IMR-90 (cell line): Measurements from ENCODE around the gene NKAIN2. TPM values are rescaled to one million over a fixed set of nuclear protein-coding genes. Genes with fewer than 3 reads are reported as not detected.

Experiments used
- ATAC-seq: fragments of 200-7000 bp; cut with Tn5 transposase; 2 replicates; pipeline ENCODE4 v1.9.1; 2020; ENCODE audit warnings: low read depth, mild to moderate bottlenecking, moderate library complexity
- BruUV-seq: library from RNA; stranded (reverse); fragments of 400-500 nt; replicated peaks from 2 replicates; lab custom pipeline; 2021; lab: Mats Ljungman, UMichigan
- CTCF ChIA-PET: fragments of 300-600 bp; formaldehyde crosslinking; extraction: SDS; loops from one replicate; lab custom pipeline; 2021; ENCODE audit warnings: antibody characterized with exemption; lab: Yijun Ruan, JAX
- POLR2A ChIA-PET: fragments of 300-600 bp; sonication (Branson Sonifier 250); formaldehyde crosslinking; loops from one replicate; lab custom pipeline; 2022; ENCODE audit warnings: antibody characterized with exemption; ENCODE audit not compliant: unreplicated experiment; lab: Charles Lee
- DNase-seq: peaks from one replicate; pipeline ENCODE4 v3.0.0; 2013
- H2AFZ ChIP-seq: replicated peaks from 2 replicates; pipeline ENCODE3; 2013; ENCODE audit warnings: low read length, mild to moderate bottlenecking; ENCODE audit not compliant: poor library complexity
- H2AK5ac ChIP-seq: 2 replicates; pipeline ENCODE4 v1.6.1; 2013; ENCODE audit warnings: low read depth, low read length, inconsistent platforms
- H2AK9ac ChIP-seq: replicated peaks from 2 replicates; pipeline ENCODE3; 2013; ENCODE audit warnings: mild to moderate bottlenecking, low read depth, low read length, moderate library complexity; ENCODE audit not compliant: poor library complexity
- H2BK120ac ChIP-seq: 2 replicates; pipeline ENCODE4 v1.6.1; 2013; ENCODE audit warnings: low read depth, low read length, inconsistent platforms
- H2BK15ac ChIP-seq: 3 replicates; pipeline ENCODE4 v1.6.1; 2013; ENCODE audit warnings: low read depth, low read length, inconsistent platforms
- H2BK20ac ChIP-seq: 2 replicates; pipeline ENCODE4 v1.6.1; 2013; ENCODE audit warnings: low read depth, mild to moderate bottlenecking, inconsistent platforms, low read length, moderate library complexity
- H2BK5ac ChIP-seq: 2 replicates; pipeline ENCODE4 v1.6.1; 2013; ENCODE audit warnings: mild to moderate bottlenecking, low read depth, low read length, inconsistent platforms; ENCODE audit not compliant: poor library complexity, severe bottlenecking
- H3K14ac ChIP-seq: replicated peaks from 2 replicates; pipeline ENCODE4 v1.6.1; 2013; ENCODE audit warnings: low read depth, low read length, inconsistent platforms
- H3K18ac ChIP-seq: 2 replicates; pipeline ENCODE4 v1.6.1; 2013; ENCODE audit warnings: low read depth, low read length, control low read depth
- H3K23ac ChIP-seq: 2 replicates; pipeline ENCODE4 v1.6.1; 2013; ENCODE audit warnings: low read depth, low read length, inconsistent platforms
- H3K27ac ChIP-seq: 2 replicates; pipeline ENCODE4 v1.5.1; 2013; ENCODE audit warnings: mild to moderate bottlenecking, control low read depth, low read length; ENCODE audit not compliant: insufficient read depth
- H3K27me3 ChIP-seq: 2 replicates; pipeline ENCODE4 v1.6.1; 2013; ENCODE audit warnings: low read length; ENCODE audit not compliant: control insufficient read depth, insufficient read depth
- H3K36me3 ChIP-seq: 2 replicates; pipeline ENCODE4 v1.6.1; 2013; ENCODE audit warnings: low read length, mixed read lengths; ENCODE audit not compliant: control insufficient read depth, insufficient read depth
- H3K4ac ChIP-seq: 2 replicates; pipeline ENCODE4 v1.6.1; 2013; ENCODE audit warnings: low read depth, low read length, inconsistent platforms
- H3K4me1 ChIP-seq: 2 replicates; pipeline ENCODE4 v1.6.1; 2013; ENCODE audit warnings: low read length, mixed read lengths; ENCODE audit not compliant: control insufficient read depth, insufficient read depth
- H3K4me2 ChIP-seq: 2 replicates; pipeline ENCODE4 v1.6.1; 2013; ENCODE audit warnings: low read depth, mild to moderate bottlenecking, control low read depth, low read length, moderate library complexity
- H3K4me3 ChIP-seq: 2 replicates; pipeline ENCODE4 v1.5.1; 2013; ENCODE audit warnings: low read depth, mild to moderate bottlenecking, control low read depth, low read length, moderate library complexity; ENCODE audit not compliant: insufficient read depth
- H3K56ac ChIP-seq: 2 replicates; pipeline ENCODE4 v1.6.1; 2013; ENCODE audit warnings: low read length, inconsistent platforms; ENCODE audit not compliant: insufficient read depth; ENCODE audit errors: extremely low read depth
- H3K79me1 ChIP-seq, 2 experiments: 2 replicates each; pipeline ENCODE4 v1.6.1; 2013; ENCODE audit warnings: low read length in 2 of 2, inconsistent platforms in 1 of 2, low read depth in 1 of 2
- H3K9ac ChIP-seq: 2 replicates; pipeline ENCODE4 v1.6.1; 2013; ENCODE audit warnings: low read depth, low read length, control low read depth
- H3K9me1 ChIP-seq: 2 replicates; pipeline ENCODE4 v1.6.1; 2013; ENCODE audit warnings: low read length, inconsistent platforms; ENCODE audit not compliant: insufficient read depth
- H3K9me3 ChIP-seq: 2 replicates; pipeline ENCODE4 v1.6.1; 2013; ENCODE audit warnings: low read length; ENCODE audit not compliant: control insufficient read depth, insufficient read depth
- H4K20me1 ChIP-seq: 2 replicates; pipeline ENCODE4 v1.6.1; 2013; ENCODE audit warnings: low read length, inconsistent platforms; ENCODE audit not compliant: insufficient read depth
- H4K5ac ChIP-seq: 2 replicates; pipeline ENCODE4 v1.6.1; 2013; ENCODE audit warnings: mild to moderate bottlenecking, low read depth, low read length, control low read depth
- H4K8ac ChIP-seq, 2 experiments: 2 replicates each; pipeline ENCODE4 v1.6.1; 2013; ENCODE audit warnings: low read depth in 2 of 2, low read length in 2 of 2, control low read depth in 1 of 2, inconsistent platforms in 1 of 2
- H4K91ac ChIP-seq: 2 replicates; pipeline ENCODE4 v1.6.1; 2013; ENCODE audit warnings: low read depth, low read length, inconsistent platforms; ENCODE audit not compliant: insufficient read depth
- BHLHE40 ChIP-seq: fragments of 150-350 bp; IDR thresholded peaks from 2 replicates; pipeline ENCODE4 v1.6.1; 2016; ENCODE audit warnings: mild to moderate bottlenecking, low read depth, low read length
- CEBPB ChIP-seq: IDR thresholded peaks from 2 replicates; pipeline ENCODE4 v1.6.1; 2012; ENCODE audit warnings: low read depth, low read length, improper control_type of control experiment
- CHD1 ChIP-seq: IDR thresholded peaks from 2 replicates; pipeline ENCODE4 v1.6.1; 2012; ENCODE audit warnings: low read depth, low read length, improper control_type of control experiment
- MAFK ChIP-seq: IDR thresholded peaks from 2 replicates; pipeline ENCODE4 v1.6.1; 2012; ENCODE audit warnings: low read depth, low read length, improper control_type of control experiment
- MAZ ChIP-seq: IDR thresholded peaks from 2 replicates; pipeline ENCODE4 v1.6.1; 2012; ENCODE audit warnings: low read depth, mild to moderate bottlenecking, low read length, improper control_type of control experiment, moderate library complexity, borderline replicate concordance
- MXI1 ChIP-seq: IDR thresholded peaks from 2 replicates; pipeline ENCODE4 v1.6.1; 2012; ENCODE audit warnings: low read depth, mild to moderate bottlenecking, low read length, moderate library complexity, borderline replicate concordance
- NFE2L2 ChIP-seq: fragments of 150-350 bp; IDR thresholded peaks from 2 replicates; pipeline ENCODE4 v1.6.1; 2016; ENCODE audit warnings: low read depth, mild to moderate bottlenecking, low read length
- RAD21 ChIP-seq: IDR thresholded peaks from 2 replicates; pipeline ENCODE4 v1.6.1; 2012; ENCODE audit warnings: low read length, improper control_type of control experiment
- RCOR1 ChIP-seq: IDR thresholded peaks from 2 replicates; pipeline ENCODE4 v1.6.1; 2012; ENCODE audit warnings: mild to moderate bottlenecking, low read length, improper control_type of control experiment; ENCODE audit not compliant: insufficient replicate concordance
- RFX5 ChIP-seq: IDR thresholded peaks from 2 replicates; pipeline ENCODE4 v1.8.0; 2012; ENCODE audit warnings: low read depth, mild to moderate bottlenecking, low read length, moderate library complexity
- WGBS, 2 experiments: methylation state at CpG; one replicate each; pipeline versions ENCODE4 v1.1.5 to v1.1.7; 2013; ENCODE audit warnings: missing lambda C conversion rate in 2 of 2; ENCODE audit not compliant: insufficient read length in 1 of 2; ENCODE audit errors: extremely low coverage in 2 of 2; 5-methylcytosine and 5-hydroxymethylcytosine counted together
- dilution Hi-C: fragments of 300-500 bp; cut with HindIII; formaldehyde crosslinking; loops from one replicate; pipeline ENCODE4 v1.14.3; 2018; ENCODE audit warnings: low sequenced_read_pairs; ENCODE audit not compliant: unreplicated experiment
- in situ Hi-C: fragments of 300-500 bp; cut with MboI; formaldehyde crosslinking; loops from 3 replicates; pipeline ENCODE4 v1.14.3; 2019; ENCODE audit warnings: low sequenced_read_pairs, inconsistent platforms, mixed read lengths
- intact Hi-C: fragments of 100-400 bp; cut with micrococcal nuclease; formaldehyde crosslinking; loops from 2 replicates; pipeline ENCODE4 v1.10.0; 2022
- polyA plus RNA-seq, 3 experiments: library from polyadenylated mRNA; depleted of rRNA; stranded (reverse); fragments of >200 nt; gene quantifications; 2 replicates each; pipeline ENCODE4 v1.2.3, GENCODE V29; 2012; ENCODE audit warnings: low replicate concordance in 1 of 3
- total RNA-seq: library from RNA; depleted of rRNA; stranded (reverse); fragments of >200 nt; gene quantifications from 2 replicates; pipeline ENCODE4 v1.2.3, GENCODE V29; 2012
- TF ChIP-seq, protein P1 (sequence below): conservative IDR thresholded peaks from 2 replicates; pipeline ENCODE4 v1.5.1; 2012; ENCODE audit warnings: mild to moderate bottlenecking, low read depth, low read length, improper control_type of control experiment

Gene NKAIN2
- total and polyA plus RNA-seq, 2 of the 4 experiments (the other 2 are of a cell fraction): not detected

DNA sequence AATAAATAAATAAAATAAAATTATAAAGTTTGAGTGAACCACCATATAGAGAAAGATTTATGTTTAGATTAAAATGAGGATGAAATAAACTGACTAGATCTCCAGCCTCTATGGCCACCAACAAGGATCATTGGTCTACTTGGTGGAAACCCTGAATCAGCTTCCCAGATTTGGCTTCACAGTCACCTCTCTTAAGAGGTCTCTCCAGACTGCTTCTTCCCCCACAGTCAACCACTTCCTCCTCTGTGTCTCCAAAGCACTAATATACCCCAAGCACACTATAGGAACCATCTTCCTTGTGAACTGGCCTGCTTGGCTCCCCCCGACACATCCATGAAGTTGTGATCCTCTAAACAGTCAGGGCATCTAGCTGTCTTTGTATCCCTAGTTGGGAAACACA, 629.0 kb downstream of the NKAIN2 start:
- dilution Hi-C loops: no loop called here
- intact Hi-C loops: no loop called here
- ChIA-PET POLR2A (no interaction called here), CTCF (no interaction called here)
- no peak overlapping the region for H3K4ac ChIP-seq
- no peak overlapping the region for H3K56ac ChIP-seq
- no peaks in the 10 kb centered on the region for H4K20me1 ChIP-seq
- H2AFZ ChIP-seq: no peak overlapping the region
- H3K9me1 ChIP-seq: no peaks in the 10 kb centered on the region
- WGBS, 2 experiments: no CpG with 5 or more reads among the region's 1 CpG
- H3K4me2 ChIP-seq: no peak overlapping the region
- no peak overlapping the region for H2AK9ac ChIP-seq
- no peaks in the 10 kb centered on the region; the same call in 1 of the 2 replicates for H3K9me3 ChIP-seq
- H2BK120ac ChIP-seq: no peak overlapping the region
- no peaks in the 10 kb centered on the region for H3K27me3 ChIP-seq
- no peak overlapping the region for H3K23ac ChIP-seq
- no peak overlapping the region for H2BK15ac ChIP-seq
- no peak overlapping the region for H4K8ac ChIP-seq
- no peak overlapping the region for H3K4me3 ChIP-seq
- H3K36me3 ChIP-seq: no peaks in the 10 kb centered on the region
- H2BK5ac ChIP-seq: no peak overlapping the region
- H3K27ac ChIP-seq: no peak overlapping the region
- no peak overlapping the region for H3K18ac ChIP-seq
- in situ Hi-C loops: no loop called here
- H3K4me1 ChIP-seq: no peaks in the 10 kb centered on the region
- H3K9ac ChIP-seq: no peak overlapping the region
- DNase-seq (no peak), ATAC-seq (no peak)
- no peak overlapping the region for H3K14ac ChIP-seq
- TF ChIP-seq NFE2L2: no peak
- TF ChIP-seq RAD21: no peak
- TF ChIP-seq CEBPB: no peak
- TF ChIP-seq MAZ: no peak
- TF ChIP-seq RCOR1: no peak
- no peak for TF ChIP-seq RFX5
- no peak for TF ChIP-seq BHLHE40
- TF ChIP-seq CHD1: no peak
- no peak for TF ChIP-seq MAFK
- TF ChIP-seq, protein P1, sequence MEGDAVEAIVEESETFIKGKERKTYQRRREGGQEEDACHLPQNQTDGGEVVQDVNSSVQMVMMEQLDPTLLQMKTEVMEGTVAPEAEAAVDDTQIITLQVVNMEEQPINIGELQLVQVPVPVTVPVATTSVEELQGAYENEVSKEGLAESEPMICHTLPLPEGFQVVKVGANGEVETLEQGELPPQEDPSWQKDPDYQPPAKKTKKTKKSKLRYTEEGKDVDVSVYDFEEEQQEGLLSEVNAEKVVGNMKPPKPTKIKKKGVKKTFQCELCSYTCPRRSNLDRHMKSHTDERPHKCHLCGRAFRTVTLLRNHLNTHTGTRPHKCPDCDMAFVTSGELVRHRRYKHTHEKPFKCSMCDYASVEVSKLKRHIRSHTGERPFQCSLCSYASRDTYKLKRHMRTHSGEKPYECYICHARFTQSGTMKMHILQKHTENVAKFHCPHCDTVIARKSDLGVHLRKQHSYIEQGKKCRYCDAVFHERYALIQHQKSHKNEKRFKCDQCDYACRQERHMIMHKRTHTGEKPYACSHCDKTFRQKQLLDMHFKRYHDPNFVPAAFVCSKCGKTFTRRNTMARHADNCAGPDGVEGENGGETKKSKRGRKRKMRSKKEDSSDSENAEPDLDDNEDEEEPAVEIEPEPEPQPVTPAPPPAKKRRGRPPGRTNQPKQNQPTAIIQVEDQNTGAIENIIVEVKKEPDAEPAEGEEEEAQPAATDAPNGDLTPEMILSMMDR: no peak
- TF ChIP-seq MXI1: no peak
- no peak overlapping the region for H2AK5ac ChIP-seq
- BruUV-seq: no TSS peak
- H4K5ac ChIP-seq: no peak overlapping the region
- no peaks in the 10 kb centered on the region for H3K79me1 ChIP-seq
- no peak overlapping the region for H2BK20ac ChIP-seq
- H4K91ac ChIP-seq: no peak overlapping the region
